ENCODE data around the gene TRIOBP.
A peak's percentile ranks its signal among the peaks of the same experiment; 100 is the strongest.

Gene TRIOBP

GRCh38 chr22:37669586-37669985, 27.3 kb upstream of the TRIOBP start:
- DNase-seq (ENCODE audit: low read depth), result no peak

GRCh38 chr22:37672206-37672919, 24.5 kb upstream of the TRIOBP start:
- no peak for DNase-seq (ENCODE audit: low read depth)

GRCh38 chr22:37672920-37673455, 23.9 kb upstream of the TRIOBP start:
- no peak for DNase-seq (ENCODE audit: low read depth)

- no peak for DNase-seq (ENCODE audit: low read depth)
These were observed 22.6 kb upstream of the TRIOBP start for GRCh38 chr22:37674248-37674647.

GRCh38 chr22:37674951-37675929, 21.6 kb upstream of the TRIOBP start, which contains the start of gene LGALS1:
Gene LGALS1 (plus strand): TSS chr22:37675636. CDS start chr22:37675703, 67 bp downstream.
- DNase-seq (ENCODE audit: low read depth), result peak; percentile 96

- DNase-seq (ENCODE audit: low read depth), result no peak
These were observed 20.7 kb upstream of the TRIOBP start for GRCh38 chr22:37675930-37676735.

- peak; percentile 91 for DNase-seq (ENCODE audit: low read depth)
These were observed 19.9 kb upstream of the TRIOBP start for GRCh38 chr22:37676736-37677492.

- DNase-seq (ENCODE audit: low read depth), result no peak
These were observed 19.3 kb upstream of the TRIOBP start for GRCh38 chr22:37677493-37677974.

- DNase-seq (ENCODE audit: low read depth), result no peak
These were observed 18.5 kb upstream of the TRIOBP start for GRCh38 chr22:37678372-37678771.

GRCh38 chr22:37679670-37680069, 17.2 kb upstream of the TRIOBP start:
- DNase-seq (ENCODE audit: low read depth), result no peak

GRCh38 chr22:37680191-37680851, 16.5 kb upstream of the TRIOBP start:
- no peak for DNase-seq (ENCODE audit: low read depth)

- peak; percentile 61 for DNase-seq (ENCODE audit: low read depth)
These were observed 15.8 kb upstream of the TRIOBP start for GRCh38 chr22:37681001-37681424.

GRCh38 chr22:37681556-37682049, 15.2 kb upstream of the TRIOBP start:
- DNase-seq (ENCODE audit: low read depth), result peak; percentile 60

GRCh38 chr22:37684803-37685615, 11.8 kb upstream of the TRIOBP start:
- DNase-seq (ENCODE audit: low read depth), result no peak

- peak; percentile 68 for DNase-seq (ENCODE audit: low read depth)
These were observed 10.6 kb upstream of the TRIOBP start, which contains the start of gene NOL12 for GRCh38 chr22:37686002-37686982. Gene NOL12 (plus strand): TSS chr22:37686343. CDS start chr22:37686393, 50 bp downstream.

GRCh38 chr22:37690407-37690806, 6.4 kb upstream of the TRIOBP start:
- no peak for DNase-seq (ENCODE audit: low read depth)

- no peak for DNase-seq (ENCODE audit: low read depth)
These were observed 5.8 kb upstream of the TRIOBP start for GRCh38 chr22:37690901-37691504.
